HL-60 (cell line): ENCODE data around the gene SLC17A7.

Source experiments
- GABPA ChIP-seq: IDR thresholded peaks from 2 replicates; pipeline ENCODE4 v1.6.1; 2012; ENCODE audit warnings: low read depth
- POLR2AphosphoS5 ChIP-seq: IDR thresholded peaks from 2 replicates; pipeline ENCODE4 v1.6.1; 2012; ENCODE audit warnings: low read depth
- SPI1 ChIP-seq: IDR thresholded peaks from 2 replicates; pipeline ENCODE4 v1.6.1; 2012; ENCODE audit warnings: low read depth, mild to moderate bottlenecking, borderline replicate concordance
- TF ChIP-seq, protein P1 (sequence below): IDR thresholded peaks from 2 replicates; pipeline ENCODE4 v1.6.1; 2012; ENCODE audit warnings: low read depth; ENCODE audit not compliant: insufficient replicate concordance
- TF ChIP-seq, protein P2 (sequence below): IDR thresholded peaks from one replicate; pipeline ENCODE4 v1.5.1; 2011; ENCODE audit warnings: low read length, control low read depth, inconsistent platforms; ENCODE audit not compliant: insufficient read depth

DNA sequence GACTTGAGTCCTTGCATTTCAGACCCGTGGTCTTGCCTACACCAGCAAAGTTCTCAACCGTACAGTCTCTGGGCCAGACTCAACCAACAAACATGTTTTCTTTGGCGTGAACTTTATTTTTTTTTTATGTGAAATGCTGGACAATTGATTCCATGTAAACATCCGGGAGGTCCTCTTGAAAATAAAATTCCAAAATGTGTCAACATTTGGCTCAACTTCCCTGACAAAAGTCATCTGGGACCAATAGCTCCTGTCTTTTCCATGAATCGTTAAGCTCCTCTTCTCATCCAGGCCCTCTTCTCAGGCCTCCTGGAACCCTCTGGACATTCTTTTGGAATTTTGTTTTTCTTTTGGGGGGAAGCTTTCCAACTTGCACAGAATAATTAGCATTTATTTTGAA, 14.4 kb upstream of the SLC17A7 start:
- TF ChIP-seq SPI1 (no peak), GABPA (no peak), POLR2AphosphoS5 (no peak)
- TF ChIP-seq, protein P1, sequence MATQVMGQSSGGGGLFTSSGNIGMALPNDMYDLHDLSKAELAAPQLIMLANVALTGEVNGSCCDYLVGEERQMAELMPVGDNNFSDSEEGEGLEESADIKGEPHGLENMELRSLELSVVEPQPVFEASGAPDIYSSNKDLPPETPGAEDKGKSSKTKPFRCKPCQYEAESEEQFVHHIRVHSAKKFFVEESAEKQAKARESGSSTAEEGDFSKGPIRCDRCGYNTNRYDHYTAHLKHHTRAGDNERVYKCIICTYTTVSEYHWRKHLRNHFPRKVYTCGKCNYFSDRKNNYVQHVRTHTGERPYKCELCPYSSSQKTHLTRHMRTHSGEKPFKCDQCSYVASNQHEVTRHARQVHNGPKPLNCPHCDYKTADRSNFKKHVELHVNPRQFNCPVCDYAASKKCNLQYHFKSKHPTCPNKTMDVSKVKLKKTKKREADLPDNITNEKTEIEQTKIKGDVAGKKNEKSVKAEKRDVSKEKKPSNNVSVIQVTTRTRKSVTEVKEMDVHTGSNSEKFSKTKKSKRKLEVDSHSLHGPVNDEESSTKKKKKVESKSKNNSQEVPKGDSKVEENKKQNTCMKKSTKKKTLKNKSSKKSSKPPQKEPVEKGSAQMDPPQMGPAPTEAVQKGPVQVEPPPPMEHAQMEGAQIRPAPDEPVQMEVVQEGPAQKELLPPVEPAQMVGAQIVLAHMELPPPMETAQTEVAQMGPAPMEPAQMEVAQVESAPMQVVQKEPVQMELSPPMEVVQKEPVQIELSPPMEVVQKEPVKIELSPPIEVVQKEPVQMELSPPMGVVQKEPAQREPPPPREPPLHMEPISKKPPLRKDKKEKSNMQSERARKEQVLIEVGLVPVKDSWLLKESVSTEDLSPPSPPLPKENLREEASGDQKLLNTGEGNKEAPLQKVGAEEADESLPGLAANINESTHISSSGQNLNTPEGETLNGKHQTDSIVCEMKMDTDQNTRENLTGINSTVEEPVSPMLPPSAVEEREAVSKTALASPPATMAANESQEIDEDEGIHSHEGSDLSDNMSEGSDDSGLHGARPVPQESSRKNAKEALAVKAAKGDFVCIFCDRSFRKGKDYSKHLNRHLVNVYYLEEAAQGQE, result no peak
- TF ChIP-seq, protein P2, sequence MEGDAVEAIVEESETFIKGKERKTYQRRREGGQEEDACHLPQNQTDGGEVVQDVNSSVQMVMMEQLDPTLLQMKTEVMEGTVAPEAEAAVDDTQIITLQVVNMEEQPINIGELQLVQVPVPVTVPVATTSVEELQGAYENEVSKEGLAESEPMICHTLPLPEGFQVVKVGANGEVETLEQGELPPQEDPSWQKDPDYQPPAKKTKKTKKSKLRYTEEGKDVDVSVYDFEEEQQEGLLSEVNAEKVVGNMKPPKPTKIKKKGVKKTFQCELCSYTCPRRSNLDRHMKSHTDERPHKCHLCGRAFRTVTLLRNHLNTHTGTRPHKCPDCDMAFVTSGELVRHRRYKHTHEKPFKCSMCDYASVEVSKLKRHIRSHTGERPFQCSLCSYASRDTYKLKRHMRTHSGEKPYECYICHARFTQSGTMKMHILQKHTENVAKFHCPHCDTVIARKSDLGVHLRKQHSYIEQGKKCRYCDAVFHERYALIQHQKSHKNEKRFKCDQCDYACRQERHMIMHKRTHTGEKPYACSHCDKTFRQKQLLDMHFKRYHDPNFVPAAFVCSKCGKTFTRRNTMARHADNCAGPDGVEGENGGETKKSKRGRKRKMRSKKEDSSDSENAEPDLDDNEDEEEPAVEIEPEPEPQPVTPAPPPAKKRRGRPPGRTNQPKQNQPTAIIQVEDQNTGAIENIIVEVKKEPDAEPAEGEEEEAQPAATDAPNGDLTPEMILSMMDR, result no peak
